Pancreas (tissue), 10 donors: Measurements from ENCODE around the gene XK. TPM values are rescaled to one million over a fixed set of nuclear protein-coding genes. Genes with fewer than 3 reads are reported as not detected.
"Not testable (repeated sequence)": the region's sequence is repeated elsewhere in the genome, so short reads cannot be mapped to it uniquely, and the experiment has no call there.

ENCODE experiments used
- ATAC-seq, 4 donors: fragments of 200-7000 bp; cut with Tn5 transposase; one replicate each; pipeline versions ENCODE4 v1.8.0 to v1.9.1; 2020; ENCODE audit warnings: mild to moderate bottlenecking in 4 of 4, moderate library complexity in 4 of 4
- DNase-seq, 6 donors: peaks; one replicate each; pipeline ENCODE4 v3.0.0-alpha.2; 2020
- FAIRE-seq: peaks from 2 replicates; lab custom pipeline; 2012; peaks lifted over from hg19 to GRCh38; lab: Jason Lieb, UNC
- H3K27ac ChIP-seq, 4 donors: fragments of 200-600 bp; sonication (generic); 1 replicate in 3 of 4; 2 replicates in 1 of 4; pipeline versions ENCODE4 v1.5.0 to v1.8.0; 2020
- H3K27me3 ChIP-seq, 4 donors: fragments of 200-600 bp; one replicate each; pipeline ENCODE4 v1.8.0; 2021
- H3K36me3 ChIP-seq, 3 donors: fragments of 200-600 bp; sonication (generic) in 1 of 3; one replicate each; pipeline versions ENCODE4 v1.5.0 to v1.8.0; 2020 to 2021
- H3K4me1 ChIP-seq, 3 donors: fragments of 200-600 bp; one replicate each; pipeline ENCODE4 v1.8.0; 2021
- H3K4me3 ChIP-seq, 4 donors: fragments of 200-600 bp; sonication (generic) in 2 of 4; one replicate each; pipeline versions ENCODE4 v1.5.0 to v1.8.0; 2020 to 2021
- H3K9me3 ChIP-seq, 4 donors: fragments of 200-600 bp; one replicate each; pipeline ENCODE4 v1.8.0; 2021
- CTCF ChIP-seq, 4 donors: fragments of 200-600 bp; sonication (generic) in 3 of 4; IDR thresholded peaks; one replicate each; pipeline versions ENCODE4 v1.5.0 to v1.8.0; 2021; ENCODE audit warnings: antibody characterized with exemption in 4 of 4
- WGBS, 2 donors: extraction: QIAGEN DNeasy Blood & Tissue Kit; methylation state at CpG; one replicate each; pipeline ENCODE4 v1.1.7; 2013; 5-methylcytosine and 5-hydroxymethylcytosine counted together
- intact Hi-C, 3 donors: fragments of 100-400 bp; cut with DNase I; formaldehyde crosslinking; loops; one replicate each; pipeline versions ENCODE4 v1.11.1 to v1.14.2; 2022
- polyA plus RNA-seq, 2 donors: library from polyadenylated mRNA; stranded (reverse); fragments of 200-250 nt; gene quantifications; one replicate each; pipeline ENCODE4 v1.2.3, GENCODE V29; 2013
- total RNA-seq, 6 donors: library from RNA; stranded (reverse); fragmentation: NEBNext Ultra II Directional in 4 of 6; extraction: Animal tissue kit (Norgen Biotek cat#: 25700) in 4 of 6; gene quantifications; one replicate each; pipeline versions ENCODE4 v1.2.1 to v1.2.4, GENCODE V29; 2021 to 2023
- donor health status: healthy with polysubstance abuse.
- donor health status: DM: no; HTN: no; CAD: no; lungs with moderate emphysema.
- donor health status: DM: no; HTN: no; CAD: no.
- donor health status: control.
- donor health status: control.
- donor health status: Bipolar disorder and iron deficiency.
- donor health status: DM: yes; HTN: yes; CAD: no.
- donor health status: DM: no; HTN: no; CAD: no.
- donor health status: DM: no; HTN: no; CAD: no.
- donor health status: DM: yes; HTN: yes; CAD: no.

XK gene
- total and polyA plus RNA-seq, 8 donors, result 1.2 to 5.4 (median 3.9) TPM

- Histone ChIP-seq H3K9me3 (no peaks in the 10 kb centered on the region), H3K27me3 (no peaks in the 10 kb centered on the region), H3K27ac (no peak overlapping the region), H3K4me3 (no peak overlapping the region), H3K4me1 (no peaks in the 10 kb centered on the region), H3K36me3 (no peaks in the 10 kb centered on the region)
- TF ChIP-seq CTCF (IDR thresholded peaks at IDR 0.05), result no peak
- ATAC-seq (no peak), FAIRE-seq (no peak), DNase-seq (no peak)
- intact Hi-C loops, result loop anchor here in 1 of 3 donors (5.0 kb wide), 1 partner anchor 51 kb away; no protein-coding TSS in a partner anchor
Measured at GRCh38 chrX:37763400-37763799, 77.8 kb downstream of the XK start.

GRCh38 chrX:37765507-37765906, 79.9 kb downstream of the XK start:
- Histone ChIP-seq H3K4me3 (no peak overlapping the region), H3K27me3 (no peaks in the 10 kb centered on the region), H3K9me3 (no peaks in the 10 kb centered on the region), H3K27ac (no peak overlapping the region), H3K4me1 (no peaks in the 10 kb centered on the region), H3K36me3 (no peaks in the 10 kb centered on the region)
- DNase-seq, result no peak
- no peak for FAIRE-seq
- no peak for TF ChIP-seq CTCF (IDR thresholded peaks at IDR 0.05)
- no peak for ATAC-seq
- intact Hi-C loops, result no loop called here

GRCh38 chrX:37767430-37767829, 81.8 kb downstream of the XK start:
- DNase-seq, result no peak
- 17 to 30% methylated on average over 1 of the region's 1 CpG for WGBS, 2 donors
- no peak overlapping the region for H3K4me3 ChIP-seq
- H3K4me1 ChIP-seq, result no peaks in the 10 kb centered on the region
- H3K27ac ChIP-seq, result no peak overlapping the region
- no peak for TF ChIP-seq CTCF (IDR thresholded peaks at IDR 0.05)
- FAIRE-seq, result no peak
- H3K36me3 ChIP-seq, result no peaks in the 10 kb centered on the region
- intact Hi-C loops, result no loop called here
- H3K27me3 ChIP-seq, result no peaks in the 10 kb centered on the region
- H3K9me3 ChIP-seq, result no peaks in the 10 kb centered on the region
- no peak for ATAC-seq

- H3K4me3 ChIP-seq, DNase-seq, intact Hi-C loops, H3K27ac ChIP-seq, H3K4me1 ChIP-seq, H3K27me3 ChIP-seq, H3K36me3 ChIP-seq, FAIRE-seq, ATAC-seq, H3K9me3 ChIP-seq: not testable (repeated sequence)
- WGBS, 2 donors, result 86 to 96% methylated on average over 9 of the region's 9 CpGs
Measured at GRCh38 chrX:37768866-37769265, 83.3 kb downstream of the XK start.

GRCh38 chrX:37776283-37776986, 90.8 kb downstream of the XK start:
- TF ChIP-seq CTCF (IDR thresholded peaks at IDR 0.05), result no peak
- Histone ChIP-seq H3K27me3 (no peaks in the 10 kb centered on the region), H3K4me1 (no peaks in the 10 kb centered on the region), H3K36me3 (no peaks in the 10 kb centered on the region), H3K4me3 (no peak overlapping the region), H3K27ac (no peak overlapping the region), H3K9me3 (no peaks in the 10 kb centered on the region)
- ATAC-seq, result no peak
- intact Hi-C loops, result no loop called here
- FAIRE-seq, result no peak
- no peak for DNase-seq
